Measurements from ENCODE around the gene ASB6. TPM values are rescaled to one million over a fixed set of nuclear protein-coding genes. Genes with fewer than 3 reads are reported as not detected.
A peak's percentile ranks its signal among the peaks of the same experiment; 100 is the strongest.

ASB6 gene
- polyA plus RNA-seq, 2 donors, result 14.4 to 15.1 TPM

GRCh38 chr9:129648764-129649115, 6.8 kb upstream of the ASB6 start:
- Histone ChIP-seq H3K36me3 (ENCODE audit: control insufficient read depth in 2 of 2, insufficient read depth in 2 of 2, low read length in 1 of 2) (no peaks in the 10 kb centered on the region), H3K4me3 (ENCODE audit: low read depth in 1 of 2, low read length in 2 of 2) (no peak overlapping the region), H3K27ac (ENCODE audit: low read depth in 2 of 2, low read length in 1 of 2) (no peak overlapping the region), H3K4me1 (ENCODE audit: control insufficient read depth in 2 of 2, insufficient read depth in 2 of 2, low read length in 1 of 2) (peaks cover 0 to 3% of the 10 kb centered on the region in 2 donors), H3K9me3 (ENCODE audit: control insufficient read depth in 2 of 2, insufficient read depth in 1 of 2, low read depth in 1 of 2, low read length in 1 of 2) (no peaks in the 10 kb centered on the region), H3K27me3 (ENCODE audit: control insufficient read depth in 1 of 2, insufficient read depth in 2 of 2, low read length in 2 of 2) (no peaks in the 10 kb centered on the region)
- WGBS, 2 donors, result 72 to 85% methylated on average over 10 of the region's 10 CpGs

DNA sequence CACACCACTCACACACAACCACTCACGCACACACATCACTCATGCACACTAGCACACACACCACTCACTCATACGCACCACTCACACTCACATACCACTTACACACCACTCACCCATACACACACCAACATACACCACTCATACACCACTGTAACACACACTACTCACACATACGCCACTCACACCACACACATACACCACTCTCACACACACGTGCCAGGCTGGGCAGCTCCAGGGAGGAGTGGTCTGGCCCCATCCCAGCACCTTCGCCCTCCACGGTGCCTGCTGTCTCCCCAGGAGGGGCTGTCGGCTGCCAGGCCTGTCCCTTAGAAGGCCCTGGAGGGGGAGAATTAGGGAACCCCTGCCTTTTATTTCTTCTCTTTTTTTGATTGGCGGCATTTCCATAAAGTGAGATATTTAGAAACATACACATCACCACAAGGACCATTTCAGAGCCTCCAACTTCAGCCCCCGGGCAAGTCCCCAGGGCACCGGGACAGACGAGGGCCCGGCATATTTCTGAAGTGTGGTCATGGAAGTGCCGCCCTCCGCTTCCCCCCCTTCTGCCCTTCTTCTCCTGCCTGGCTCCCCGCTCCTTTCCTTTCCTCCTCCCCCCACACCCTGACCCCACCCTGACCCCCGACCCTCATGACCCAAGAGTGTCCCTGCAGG, 6.3 kb upstream of the ASB6 start:
- Histone ChIP-seq H3K27ac (ENCODE audit: low read depth in 2 of 2, low read length in 1 of 2) (no peak overlapping the region), H3K36me3 (ENCODE audit: control insufficient read depth in 2 of 2, insufficient read depth in 2 of 2, low read length in 1 of 2) (no peaks in the 10 kb centered on the region), H3K9me3 (ENCODE audit: control insufficient read depth in 2 of 2, insufficient read depth in 1 of 2, low read depth in 1 of 2, low read length in 1 of 2) (no peaks in the 10 kb centered on the region), H3K4me3 (ENCODE audit: low read depth in 1 of 2, low read length in 2 of 2) (no peak overlapping the region), H3K4me1 (ENCODE audit: control insufficient read depth in 2 of 2, insufficient read depth in 2 of 2, low read length in 1 of 2) (peaks cover 0 to 3% of the 10 kb centered on the region in 2 donors), H3K27me3 (ENCODE audit: control insufficient read depth in 1 of 2, insufficient read depth in 2 of 2, low read length in 2 of 2) (no peaks in the 10 kb centered on the region)
- WGBS, 2 donors, result 62 to 70% methylated on average over 15 to 16 of the region's 16 CpGs

GRCh38 chr9:129647635-129648034, 5.7 kb upstream of the ASB6 start:
- no peak overlapping the region for H3K4me3 ChIP-seq (ENCODE audit: low read depth in 1 of 2, low read length in 2 of 2)
- H3K27ac ChIP-seq (ENCODE audit: low read depth in 2 of 2, low read length in 1 of 2), result no peak overlapping the region
- no peaks in the 10 kb centered on the region for H3K36me3 ChIP-seq (ENCODE audit: control insufficient read depth in 2 of 2, insufficient read depth in 2 of 2, low read length in 1 of 2)
- 86 to 92% methylated on average over 10 of the region's 10 CpGs for WGBS, 2 donors
- no peaks in the 10 kb centered on the region for H3K9me3 ChIP-seq (ENCODE audit: control insufficient read depth in 2 of 2, insufficient read depth in 1 of 2, low read depth in 1 of 2, low read length in 1 of 2)
- H3K4me1 ChIP-seq (ENCODE audit: control insufficient read depth in 2 of 2, insufficient read depth in 2 of 2, low read length in 1 of 2), result peaks cover 0 to 3% of the 10 kb centered on the region in 2 donors
- no peaks in the 10 kb centered on the region for H3K27me3 ChIP-seq (ENCODE audit: control insufficient read depth in 1 of 2, insufficient read depth in 2 of 2, low read length in 2 of 2)

DNA sequence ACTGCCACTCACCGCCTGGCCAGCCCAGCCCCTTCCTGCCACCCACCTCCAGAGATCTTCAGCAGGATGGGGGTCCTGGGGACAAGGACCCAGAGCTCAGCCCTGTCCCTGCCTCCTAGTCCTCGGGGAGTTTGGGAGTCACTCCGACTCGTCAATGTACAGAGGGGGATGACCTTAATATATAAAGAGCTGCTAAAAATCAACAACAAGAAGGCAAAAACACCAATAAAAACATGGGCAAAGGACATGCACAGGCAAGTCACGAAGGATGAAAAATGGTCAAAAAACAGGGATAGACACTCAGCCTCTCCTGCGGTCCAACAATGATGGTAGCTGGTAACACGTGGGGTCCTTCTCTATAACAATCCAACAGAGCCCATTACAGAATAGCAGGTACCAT, 4.7 kb upstream of the ASB6 start:
- 95% methylated on average over 7 of the region's 7 CpGs for whole genome bisulfite sequencing, 2 donors
- Histone ChIP-seq H3K27me3 (ENCODE audit: control insufficient read depth in 1 of 2, insufficient read depth in 2 of 2, low read length in 2 of 2) (no peaks in the 10 kb centered on the region), H3K27ac (ENCODE audit: low read depth in 2 of 2, low read length in 1 of 2) (no peak overlapping the region), H3K36me3 (ENCODE audit: control insufficient read depth in 2 of 2, insufficient read depth in 2 of 2, low read length in 1 of 2) (no peaks in the 10 kb centered on the region), H3K4me3 (ENCODE audit: low read depth in 1 of 2, low read length in 2 of 2) (no peak overlapping the region), H3K9me3 (ENCODE audit: control insufficient read depth in 2 of 2, insufficient read depth in 1 of 2, low read depth in 1 of 2, low read length in 1 of 2) (no peaks in the 10 kb centered on the region), H3K4me1 (ENCODE audit: control insufficient read depth in 2 of 2, insufficient read depth in 2 of 2, low read length in 1 of 2) (peaks cover 0 to 3% of the 10 kb centered on the region in 2 donors)

DNA sequence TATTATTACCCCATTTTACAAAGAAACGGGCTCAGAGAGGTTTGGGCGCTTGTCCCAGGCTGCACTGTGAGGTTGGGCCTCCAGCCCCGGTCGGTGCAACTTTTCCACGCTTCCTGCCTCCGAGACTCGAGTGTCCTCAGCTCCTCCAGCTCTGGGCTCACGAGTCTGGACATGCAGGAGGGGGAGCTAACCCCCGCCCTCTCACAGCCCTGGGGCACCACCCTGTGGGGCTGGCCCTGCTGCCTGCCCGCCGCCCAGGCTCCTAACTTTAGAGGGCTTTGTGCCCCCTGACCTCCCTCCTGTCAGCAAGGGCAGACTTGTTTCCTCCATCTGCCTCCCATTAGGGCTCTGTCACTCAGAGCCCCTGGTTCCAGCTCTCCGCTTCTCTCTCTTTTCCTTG, 4.3 kb upstream of the ASB6 start:
- WGBS, 2 donors, result 42 to 61% methylated on average over 12 of the region's 12 CpGs
- no peaks in the 10 kb centered on the region for H3K27me3 ChIP-seq (ENCODE audit: control insufficient read depth in 1 of 2, insufficient read depth in 2 of 2, low read length in 2 of 2)
- no peak overlapping the region for H3K27ac ChIP-seq (ENCODE audit: low read depth in 2 of 2, low read length in 1 of 2)
- peaks cover 0 to 4% of the 10 kb centered on the region in 2 donors for H3K4me1 ChIP-seq (ENCODE audit: control insufficient read depth in 2 of 2, insufficient read depth in 2 of 2, low read length in 1 of 2)
- H3K36me3 ChIP-seq (ENCODE audit: control insufficient read depth in 2 of 2, insufficient read depth in 2 of 2, low read length in 1 of 2), result no peaks in the 10 kb centered on the region
- H3K4me3 ChIP-seq (ENCODE audit: low read depth in 1 of 2, low read length in 2 of 2), result no peak overlapping the region
- no peaks in the 10 kb centered on the region for H3K9me3 ChIP-seq (ENCODE audit: control insufficient read depth in 2 of 2, insufficient read depth in 1 of 2, low read depth in 1 of 2, low read length in 1 of 2)

DNA sequence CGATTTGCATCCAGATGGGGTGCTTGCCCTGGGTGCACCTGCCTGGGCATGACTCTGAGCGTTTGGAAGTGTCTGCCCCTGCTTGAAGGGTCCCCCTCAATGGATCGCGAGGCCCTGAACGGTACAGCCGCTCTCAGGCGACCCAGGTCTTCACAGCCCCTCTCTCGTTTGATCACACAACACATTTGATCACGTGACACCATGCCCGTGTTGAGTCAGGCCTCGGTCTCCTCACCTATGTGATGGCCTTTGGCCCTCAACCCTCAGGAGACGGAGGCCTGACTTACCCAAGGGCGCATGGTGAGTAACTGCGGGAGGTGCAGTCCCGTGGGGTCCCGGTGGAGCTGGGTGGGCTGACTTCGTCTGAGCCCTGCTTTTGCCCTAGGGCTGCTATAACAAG, 3.0 kb upstream of the ASB6 start:
- 45 to 53% methylated on average over 16 to 17 of the region's 17 CpGs for WGBS, 2 donors
- Histone ChIP-seq H3K27ac (ENCODE audit: low read depth in 2 of 2, low read length in 1 of 2) (peak overlapping the region in 1 of 2 donors; percentile 3), H3K9me3 (ENCODE audit: control insufficient read depth in 2 of 2, insufficient read depth in 1 of 2, low read depth in 1 of 2, low read length in 1 of 2) (no peaks in the 10 kb centered on the region), H3K4me3 (ENCODE audit: low read depth in 1 of 2, low read length in 2 of 2) (no peak overlapping the region), H3K4me1 (ENCODE audit: control insufficient read depth in 2 of 2, insufficient read depth in 2 of 2, low read length in 1 of 2) (peaks cover 7 to 11% of the 10 kb centered on the region in 2 donors), H3K36me3 (ENCODE audit: control insufficient read depth in 2 of 2, insufficient read depth in 2 of 2, low read length in 1 of 2) (no peaks in the 10 kb centered on the region), H3K27me3 (ENCODE audit: control insufficient read depth in 1 of 2, insufficient read depth in 2 of 2, low read length in 2 of 2) (no peaks in the 10 kb centered on the region)

- Histone ChIP-seq H3K9me3 (ENCODE audit: control insufficient read depth in 2 of 2, insufficient read depth in 1 of 2, low read depth in 1 of 2, low read length in 1 of 2) (no peaks in the 10 kb centered on the region), H3K4me1 (ENCODE audit: control insufficient read depth in 2 of 2, insufficient read depth in 2 of 2, low read length in 1 of 2) (peaks cover 7 to 11% of the 10 kb centered on the region in 2 donors), H3K36me3 (ENCODE audit: control insufficient read depth in 2 of 2, insufficient read depth in 2 of 2, low read length in 1 of 2) (no peaks in the 10 kb centered on the region), H3K4me3 (ENCODE audit: low read depth in 1 of 2, low read length in 2 of 2) (no peak overlapping the region), H3K27me3 (ENCODE audit: control insufficient read depth in 1 of 2, insufficient read depth in 2 of 2, low read length in 2 of 2) (no peaks in the 10 kb centered on the region), H3K27ac (ENCODE audit: low read depth in 2 of 2, low read length in 1 of 2) (peak overlapping the region; percentile 40 to 53)
- WGBS, 2 donors, result 48 to 61% methylated on average over 11 of the region's 11 CpGs
These were observed 2.4 kb upstream of the ASB6 start for GRCh38 chr9:129644365-129644764.

GRCh38 chr9:129643706-129644105, 1.8 kb upstream of the ASB6 start:
- no peaks in the 10 kb centered on the region for H3K27me3 ChIP-seq (ENCODE audit: control insufficient read depth in 1 of 2, insufficient read depth in 2 of 2, low read length in 2 of 2)
- no peak overlapping the region for H3K4me3 ChIP-seq (ENCODE audit: low read depth in 1 of 2, low read length in 2 of 2)
- H3K27ac ChIP-seq (ENCODE audit: low read depth in 2 of 2, low read length in 1 of 2), result peak overlapping the region in 1 of 2 donors; percentile 9
- 68% methylated on average over 10 of the region's 10 CpGs for WGBS, 2 donors
- H3K9me3 ChIP-seq (ENCODE audit: control insufficient read depth in 2 of 2, insufficient read depth in 1 of 2, low read depth in 1 of 2, low read length in 1 of 2), result no peaks in the 10 kb centered on the region
- H3K36me3 ChIP-seq (ENCODE audit: control insufficient read depth in 2 of 2, insufficient read depth in 2 of 2, low read length in 1 of 2), result peaks cover 0 to 7% of the 10 kb centered on the region in 2 donors
- peaks cover 7 to 11% of the 10 kb centered on the region in 2 donors for H3K4me1 ChIP-seq (ENCODE audit: control insufficient read depth in 2 of 2, insufficient read depth in 2 of 2, low read length in 1 of 2)

DNA sequence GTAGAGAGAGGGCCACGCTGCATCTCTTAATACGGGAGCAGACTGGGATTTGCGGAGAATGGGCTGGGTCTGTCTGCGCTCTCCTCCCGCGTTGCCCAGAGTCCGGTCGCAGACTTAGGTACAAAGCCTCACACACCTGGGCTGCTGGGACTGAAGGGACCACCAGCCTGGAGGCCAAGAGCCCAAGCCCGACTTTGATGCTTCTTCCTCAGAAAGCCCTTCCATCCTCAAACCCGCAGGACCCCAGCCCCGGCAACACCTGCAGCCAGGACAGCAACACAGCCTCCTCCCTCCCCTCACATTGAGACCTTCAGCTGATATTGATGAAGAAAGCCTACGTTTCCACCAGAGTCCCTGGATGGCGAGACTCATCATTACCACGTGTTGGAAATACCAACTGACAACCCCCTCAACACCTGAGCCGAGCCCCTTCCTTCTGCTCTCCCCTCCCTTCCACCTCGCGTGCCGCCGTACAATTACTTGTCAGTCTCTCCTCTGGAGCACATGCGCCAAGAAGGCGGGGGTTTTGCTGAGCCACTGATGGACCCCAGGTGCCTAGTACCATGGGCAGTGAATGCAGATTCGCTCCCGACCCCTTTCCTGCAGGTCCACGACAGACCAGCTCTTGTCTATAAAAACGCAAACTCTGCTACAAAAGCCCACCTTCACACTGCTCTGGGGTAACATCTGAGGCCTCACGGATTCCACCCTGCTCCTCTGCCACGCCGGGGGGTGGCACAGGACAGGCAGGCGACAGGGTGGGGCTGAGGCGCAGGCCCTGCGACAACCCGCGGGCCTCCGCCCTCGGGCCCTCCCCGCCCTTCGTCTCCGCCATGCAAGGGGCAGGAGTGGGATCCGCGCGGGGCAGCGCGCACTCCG, 841 bp downstream of the ASB6 start:
- Histone ChIP-seq H3K36me3 (ENCODE audit: control insufficient read depth in 2 of 2, insufficient read depth in 2 of 2, low read length in 1 of 2) (peaks cover 6 to 25% of the 10 kb centered on the region in 2 donors), H3K9me3 (ENCODE audit: control insufficient read depth in 2 of 2, insufficient read depth in 1 of 2, low read depth in 1 of 2, low read length in 1 of 2) (no peaks in the 10 kb centered on the region), H3K4me1 (ENCODE audit: control insufficient read depth in 2 of 2, insufficient read depth in 2 of 2, low read length in 1 of 2) (peaks cover 7 to 11% of the 10 kb centered on the region in 2 donors), H3K27me3 (ENCODE audit: control insufficient read depth in 1 of 2, insufficient read depth in 2 of 2, low read length in 2 of 2) (no peaks in the 10 kb centered on the region), H3K4me3 (ENCODE audit: low read depth in 1 of 2, low read length in 2 of 2) (peak overlapping the region; percentile 76 to 93), H3K27ac (ENCODE audit: low read depth in 2 of 2, low read length in 1 of 2) (peak overlapping the region; percentile 47 to 93)
- 12% methylated on average over 44 of the region's 44 CpGs for WGBS, 2 donors
